HL-60/S4 treated with phorbol 12-myristate 13-acetate at 8.2 ng/mL for 4 days and 3 days (cell line): Measurements from ENCODE around the gene STEAP4.

Experiments used
- in situ Hi-C: fragments of 300-500 bp; cut with MboI; formaldehyde crosslinking; loops from 2 replicates; pipeline ENCODE4 v1.15.0; 2022; ENCODE audit warnings: low sequenced_read_pairs

The STEAP4 gene

GRCh38 chr7:88223265-88223664, 83.4 kb downstream of the STEAP4 start:
- in situ Hi-C loops = no loop called here
